H9 (cell line): ENCODE data around the gene ISY1. TPM values are rescaled to one million over a fixed set of nuclear protein-coding genes. Genes with fewer than 3 reads are reported as not detected.
A peak's percentile ranks its signal among the peaks of the same experiment; 100 is the strongest.

Experiments
- DNase-seq: peaks from one replicate; pipeline ENCODE4 v3.0.0-alpha.2; 2017
- H2AFZ ChIP-seq: one replicate; pipeline ENCODE4 v1.6.1; 2013; ENCODE audit warnings: mild to moderate bottlenecking, low read length, control low read depth, moderate library complexity
- H2AK5ac ChIP-seq: 2 replicates; pipeline ENCODE4 v1.6.1; 2013; ENCODE audit warnings: low read length, control low read depth, mixed read lengths; ENCODE audit not compliant: insufficient read length
- H2BK120ac ChIP-seq: one replicate; pipeline ENCODE4 v1.6.1; 2013; ENCODE audit warnings: low read depth, mild to moderate bottlenecking, low read length, control low read depth, inconsistent platforms; ENCODE audit not compliant: poor library complexity, severe bottlenecking
- H2BK12ac ChIP-seq: 2 replicates; pipeline ENCODE4 v1.6.1; 2013; ENCODE audit warnings: low read length, control low read depth, mixed read lengths, low read depth; ENCODE audit not compliant: insufficient read length
- H2BK15ac ChIP-seq: 2 replicates; pipeline ENCODE4 v1.6.1; 2013; ENCODE audit warnings: low read depth, low read length, control low read depth
- H2BK20ac ChIP-seq: one replicate; pipeline ENCODE4 v1.6.1; 2013; ENCODE audit warnings: low read depth, mild to moderate bottlenecking, low read length, control low read depth, inconsistent platforms; ENCODE audit not compliant: poor library complexity, severe bottlenecking
- H2BK5ac ChIP-seq: 2 replicates; pipeline ENCODE4 v1.6.1; 2013; ENCODE audit warnings: low read length, control low read depth, mixed read lengths; ENCODE audit not compliant: insufficient read length
- H3K14ac ChIP-seq: 2 replicates; pipeline ENCODE4 v1.6.1; 2013; ENCODE audit warnings: low read length, control low read depth; ENCODE audit not compliant: insufficient read depth
- H3K18ac ChIP-seq: 2 replicates; pipeline ENCODE4 v1.6.1; 2013; ENCODE audit warnings: low read depth, mild to moderate bottlenecking, mixed read lengths, low read length, control low read depth; ENCODE audit not compliant: insufficient read length
- H3K23ac ChIP-seq: 2 replicates; pipeline ENCODE4 v1.6.1; 2013; ENCODE audit warnings: low read length, control low read depth, mixed read lengths, low read depth; ENCODE audit not compliant: insufficient read length
- H3K23me2 ChIP-seq: 2 replicates; pipeline ENCODE4 v1.6.1; 2013; ENCODE audit warnings: low read depth, mild to moderate bottlenecking, mixed read lengths, low read length, control low read depth; ENCODE audit not compliant: insufficient read length, poor library complexity, severe bottlenecking
- H3K27ac ChIP-seq: 2 replicates; pipeline ENCODE4 v1.5.1; 2013; ENCODE audit warnings: low read length, control low read depth, mixed read lengths, low read depth; ENCODE audit not compliant: insufficient read length
- H3K27me3 ChIP-seq: 2 replicates; pipeline ENCODE4 v1.6.1; 2013; ENCODE audit warnings: low read length, control low read depth, inconsistent platforms; ENCODE audit not compliant: insufficient read depth
- H3K4ac ChIP-seq: 2 replicates; pipeline ENCODE4 v1.6.1; 2013; ENCODE audit warnings: low read depth, mild to moderate bottlenecking, control low read depth, inconsistent platforms, low read length, moderate library complexity
- H3K4me1 ChIP-seq: 2 replicates; pipeline ENCODE4 v1.6.1; 2013; ENCODE audit warnings: low read length, control low read depth, inconsistent platforms; ENCODE audit not compliant: insufficient read depth
- H3K4me2 ChIP-seq: 2 replicates; pipeline ENCODE4 v1.6.1; 2013; ENCODE audit warnings: low read length, control low read depth, mixed read lengths; ENCODE audit not compliant: insufficient read length, insufficient read depth
- H3K56ac ChIP-seq: 2 replicates; pipeline ENCODE4 v1.6.1; 2013; ENCODE audit warnings: low read depth, mild to moderate bottlenecking, mixed read lengths, low read length, control low read depth; ENCODE audit not compliant: insufficient read length
- H3K79me1 ChIP-seq: 2 replicates; pipeline ENCODE4 v1.6.1; 2013; ENCODE audit warnings: low read depth, mild to moderate bottlenecking, moderate library complexity, low read length, control low read depth, inconsistent platforms; ENCODE audit not compliant: insufficient read depth, poor library complexity, severe bottlenecking
- H3K79me2 ChIP-seq: 2 replicates; pipeline ENCODE4 v1.6.1; 2013; ENCODE audit warnings: low read length, control low read depth, inconsistent platforms; ENCODE audit not compliant: insufficient read depth
- H3K9ac ChIP-seq: 2 replicates; pipeline ENCODE4 v1.6.1; 2013; ENCODE audit warnings: low read length, control low read depth, mixed read lengths; ENCODE audit not compliant: insufficient read length; ENCODE audit errors: extremely low read depth
- H3K9me3 ChIP-seq: one replicate; pipeline ENCODE4 v1.6.1; 2013; ENCODE audit warnings: low read depth, low read length, inconsistent platforms; ENCODE audit not compliant: control insufficient read depth
- H3T11ph ChIP-seq: one replicate; pipeline ENCODE4 v1.6.1; 2013; ENCODE audit warnings: mild to moderate bottlenecking, low read length, control low read depth, inconsistent platforms
- H4K20me1 ChIP-seq: one replicate; pipeline ENCODE4 v1.6.1; 2013; ENCODE audit not compliant: control insufficient read depth, insufficient read length, insufficient read depth
- H4K5ac ChIP-seq: 2 replicates; pipeline ENCODE4 v1.6.1; 2013; ENCODE audit warnings: low read depth, mild to moderate bottlenecking, mixed read lengths, low read length, control low read depth; ENCODE audit not compliant: insufficient read length
- H4K8ac ChIP-seq: replicated peaks from 2 replicates; pipeline ENCODE4 v1.6.1; 2013; ENCODE audit warnings: low read length, control low read depth, mixed read lengths, low read depth; ENCODE audit not compliant: insufficient read length
- H4K91ac ChIP-seq: 2 replicates; pipeline ENCODE4 v1.6.1; 2013; ENCODE audit warnings: low read depth, mild to moderate bottlenecking, moderate library complexity, mixed read lengths, low read length, control low read depth; ENCODE audit not compliant: insufficient read length
- H3K27ac Mint-ChIP-seq, 3 experiments: 2 replicates in 2 of 3; 3 replicates in 1 of 3; pipeline ENCODE4 v1.8.0; 2020 to 2021; ENCODE audit warnings: mixed read lengths in 3 of 3, mild to moderate bottlenecking in 1 of 3, moderate library complexity in 1 of 3
- H3K27me3 Mint-ChIP-seq: 2 replicates; pipeline ENCODE4 v1.8.0; 2021; ENCODE audit warnings: low read depth, mild to moderate bottlenecking, moderate library complexity, mixed read lengths
- H3K36me3 Mint-ChIP-seq, 3 experiments: 2 replicates in 2 of 3; 3 replicates in 1 of 3; pipeline ENCODE4 v1.8.0; 2020 to 2021; ENCODE audit warnings: low read depth in 3 of 3, mixed read lengths in 3 of 3; ENCODE audit not compliant: insufficient read depth in 1 of 3
- H3K4me1 Mint-ChIP-seq, 2 experiments: 2 replicates each; pipeline ENCODE4 v1.8.0; 2020; ENCODE audit warnings: mixed read lengths in 2 of 2
- H3K4me3 Mint-ChIP-seq, 2 experiments: 2 replicates in 1 of 2; 3 replicates in 1 of 2; pipeline ENCODE4 v1.8.0; 2020 to 2021; ENCODE audit warnings: mild to moderate bottlenecking in 2 of 2, mixed read lengths in 2 of 2, moderate library complexity in 1 of 2
- H3K9me3 Mint-ChIP-seq, 2 experiments: 2 replicates in 1 of 2; 3 replicates in 1 of 2; pipeline ENCODE4 v1.8.0; 2020; ENCODE audit warnings: mild to moderate bottlenecking in 2 of 2, mixed read lengths in 2 of 2, moderate library complexity in 1 of 2
- CTCF ChIP-seq: fragments of 200-600 bp; sonication (generic); conservative IDR thresholded peaks from 3 replicates; pipeline ENCODE4 v1.8.0; 2021; ENCODE audit warnings: antibody characterized with exemption, mild to moderate bottlenecking
- WGBS: extraction: QIAGEN DNeasy Blood & Tissue Kit; methylation state at CpG from one replicate; pipeline ENCODE4 v1.1.7; 2013; ENCODE audit warnings: missing lambda C conversion rate, low lambda C conversion rate, mixed read lengths; ENCODE audit not compliant: insufficient read length; ENCODE audit errors: extremely low coverage; 5-methylcytosine and 5-hydroxymethylcytosine counted together
- total RNA-seq: library from RNA; stranded (reverse); gene quantifications from 2 replicates; pipeline ENCODE4 v1.2.1, GENCODE V29; 2021

The ISY1 gene
- total RNA-seq, 1 experiment from 2014 or later: 28.1 TPM

- Histone ChIP-seq H3K9ac (no peak overlapping the region), H2AFZ (no peak overlapping the region), H3K4me2 (no peak overlapping the region), H4K91ac (no peak overlapping the region), H2AK5ac (no peak overlapping the region), H3K23me2 (peaks cover 4% of the 10 kb centered on the region), H4K8ac (no peak overlapping the region), H3T11ph (no peak overlapping the region), H2BK5ac (no peak overlapping the region), H2BK15ac (no peak overlapping the region), H2BK20ac (no peak overlapping the region), H3K4me1 (no peaks in the 10 kb centered on the region), H3K23ac (no peak overlapping the region), H4K20me1 (no peaks in the 10 kb centered on the region), H3K27me3 (no peaks in the 10 kb centered on the region), H3K79me1 (no peaks in the 10 kb centered on the region), H3K4ac (no peak overlapping the region), H2BK120ac (no peak overlapping the region), H3K9me3 (no peaks in the 10 kb centered on the region), H2BK12ac (no peak overlapping the region), H4K5ac (no peak overlapping the region), H3K79me2 (peaks cover 9% of the 10 kb centered on the region; the same call in 1 of the 2 replicates), H3K18ac (no peak overlapping the region), H3K14ac (no peak overlapping the region), H3K56ac (no peak overlapping the region), H3K27ac (no peak overlapping the region)
- H3K4me3 Mint-ChIP-seq: no peak overlapping the region
- peaks cover 3% of the 10 kb centered on the region in 2 experiments; a peak in 3 of 4 replicates for H3K4me1 Mint-ChIP-seq
- no peak for DNase-seq
- WGBS: no CpG with 5 or more reads among the region's 1 CpG
- no peaks in the 10 kb centered on the region for H3K27me3 Mint-ChIP-seq
- no peaks in the 10 kb centered on the region for H3K9me3 Mint-ChIP-seq
- peaks cover 0 to 3% (median 1%) of the 10 kb centered on the region in 3 experiments; a peak in 5 of 7 replicates for H3K36me3 Mint-ChIP-seq
- peak overlapping the region in 1 of 3 experiments; percentile 50; a peak in 1 of 7 replicates for H3K27ac Mint-ChIP-seq
- no peak for TF ChIP-seq CTCF
Measured at GRCh38 chr3:129187857-129188256, 27.0 kb upstream of the ISY1 start.
